Calu3 (cell line): ENCODE measurements around the gene PDGFD. TPM values are rescaled to one million over a fixed set of nuclear protein-coding genes. Genes with fewer than 3 reads are reported as not detected.
A peak's percentile ranks its signal among the peaks of the same experiment; 100 is the strongest.

Experiments used
- BruUV-seq: library from RNA; stranded (reverse); fragments of 400-500 nt; replicated peaks from 2 replicates; lab custom pipeline; 2021; lab: Mats Ljungman, UMichigan
- CTCF ChIA-PET: fragments of 300-600 bp; sonication (Branson Sonifier 250); formaldehyde crosslinking; loops from one replicate; lab custom pipeline; 2022; ENCODE audit warnings: antibody characterized with exemption; lab: Charles Lee
- DNase-seq: peaks from one replicate; pipeline ENCODE4 v3.0.0; 2022
- H3K27ac Mint-ChIP-seq: one replicate; pipeline ENCODE4 v1.8.0; 2022; ENCODE audit warnings: mixed read lengths; ENCODE audit not compliant: unreplicated experiment
- H3K27me3 Mint-ChIP-seq: one replicate; pipeline ENCODE4 v1.8.0; 2022; ENCODE audit warnings: mixed read lengths; ENCODE audit not compliant: unreplicated experiment
- H3K36me3 Mint-ChIP-seq: one replicate; pipeline ENCODE4 v1.8.0; 2022; ENCODE audit warnings: mild to moderate bottlenecking, moderate library complexity, mixed read lengths; ENCODE audit not compliant: insufficient read depth, unreplicated experiment
- H3K4me1 Mint-ChIP-seq: one replicate; pipeline ENCODE4 v1.8.0; 2022; ENCODE audit warnings: mild to moderate bottlenecking, low read depth, mixed read lengths; ENCODE audit not compliant: unreplicated experiment
- H3K4me3 Mint-ChIP-seq: one replicate; pipeline ENCODE4 v1.8.0; 2022; ENCODE audit warnings: mild to moderate bottlenecking, low read depth, moderate library complexity, mixed read lengths; ENCODE audit not compliant: unreplicated experiment
- H3K9me3 Mint-ChIP-seq: one replicate; pipeline ENCODE4 v1.8.0; 2022; ENCODE audit warnings: low read depth, mixed read lengths; ENCODE audit not compliant: unreplicated experiment
- intact Hi-C: fragments of 100-400 bp; cut with micrococcal nuclease; formaldehyde crosslinking; loops from one replicate; pipeline ENCODE4 v1.10.0; 2022; ENCODE audit not compliant: unreplicated experiment
- total RNA-seq: library from RNA; stranded (reverse); gene quantifications from 2 replicates; pipeline ENCODE4 v1.2.3, GENCODE V29; 2022
- TF ChIP-seq, protein P1 (sequence below): fragments of 200-600 bp; IDR thresholded peaks from one replicate; pipeline ENCODE4 v1.8.0; 2022; ENCODE audit warnings: antibody characterized with exemption; ENCODE audit not compliant: unreplicated experiment

Gene PDGFD
- total RNA-seq, 1 experiment from 2014 or later = 5.1 TPM

DNA sequence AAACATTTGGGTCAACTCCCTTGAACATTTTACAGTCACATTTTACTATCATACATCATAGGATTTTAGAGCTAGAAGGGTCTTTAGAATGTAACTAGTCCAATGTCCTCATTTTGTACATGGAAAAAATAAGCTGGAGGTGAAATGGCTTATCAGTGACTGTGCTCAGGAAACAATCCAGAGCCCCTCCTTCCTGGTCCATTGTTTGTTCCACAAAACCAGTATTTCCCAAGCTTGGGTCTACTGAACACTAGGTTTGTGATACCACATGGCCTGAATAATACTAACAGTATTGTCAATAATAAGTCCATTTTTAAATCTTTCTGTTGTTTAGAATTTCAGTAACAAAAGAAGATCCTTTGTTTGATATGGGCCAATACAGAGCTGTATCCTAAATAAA is 27.1 kb downstream of the PDGFD start:
- H3K9me3 Mint-ChIP-seq = peaks cover 3% of the 10 kb centered on the region
- no peaks in the 10 kb centered on the region for H3K36me3 Mint-ChIP-seq
- no peak overlapping the region for H3K27ac Mint-ChIP-seq
- BruUV-seq = no TSS peak
- TF ChIP-seq, protein P1, sequence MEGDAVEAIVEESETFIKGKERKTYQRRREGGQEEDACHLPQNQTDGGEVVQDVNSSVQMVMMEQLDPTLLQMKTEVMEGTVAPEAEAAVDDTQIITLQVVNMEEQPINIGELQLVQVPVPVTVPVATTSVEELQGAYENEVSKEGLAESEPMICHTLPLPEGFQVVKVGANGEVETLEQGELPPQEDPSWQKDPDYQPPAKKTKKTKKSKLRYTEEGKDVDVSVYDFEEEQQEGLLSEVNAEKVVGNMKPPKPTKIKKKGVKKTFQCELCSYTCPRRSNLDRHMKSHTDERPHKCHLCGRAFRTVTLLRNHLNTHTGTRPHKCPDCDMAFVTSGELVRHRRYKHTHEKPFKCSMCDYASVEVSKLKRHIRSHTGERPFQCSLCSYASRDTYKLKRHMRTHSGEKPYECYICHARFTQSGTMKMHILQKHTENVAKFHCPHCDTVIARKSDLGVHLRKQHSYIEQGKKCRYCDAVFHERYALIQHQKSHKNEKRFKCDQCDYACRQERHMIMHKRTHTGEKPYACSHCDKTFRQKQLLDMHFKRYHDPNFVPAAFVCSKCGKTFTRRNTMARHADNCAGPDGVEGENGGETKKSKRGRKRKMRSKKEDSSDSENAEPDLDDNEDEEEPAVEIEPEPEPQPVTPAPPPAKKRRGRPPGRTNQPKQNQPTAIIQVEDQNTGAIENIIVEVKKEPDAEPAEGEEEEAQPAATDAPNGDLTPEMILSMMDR = no peak
- no peak overlapping the region for H3K4me3 Mint-ChIP-seq
- CTCF ChIA-PET = no interaction called here
- no peak for DNase-seq
- intact Hi-C loops = no loop called here
- H3K27me3 Mint-ChIP-seq = no peaks in the 10 kb centered on the region
- H3K4me1 Mint-ChIP-seq = peaks cover 15% of the 10 kb centered on the region

GRCh38 chr11:104134745-104135144 is 29.2 kb downstream of the PDGFD start:
- no peaks in the 10 kb centered on the region for H3K27me3 Mint-ChIP-seq

DNA sequence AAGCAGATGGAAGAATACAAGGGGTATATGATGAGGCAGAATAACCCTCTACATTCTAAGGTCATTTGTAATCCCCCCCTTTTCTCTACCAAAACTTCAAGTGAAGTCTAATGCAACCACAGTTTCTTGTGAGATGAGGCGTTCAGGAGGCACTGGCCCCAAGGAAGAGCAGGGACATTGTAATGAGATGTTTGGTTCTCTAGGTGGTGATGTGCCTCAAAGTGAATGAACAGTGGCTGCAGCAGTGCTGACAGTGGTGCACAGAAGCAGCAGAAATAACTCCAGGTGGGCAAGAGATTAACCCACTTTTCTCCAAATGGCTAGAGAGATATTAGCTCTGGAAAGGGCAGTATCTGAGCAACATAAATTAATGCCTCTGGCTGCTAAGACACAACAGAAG is 33.8 kb downstream of the PDGFD start:
- Mint-ChIP-seq H3K27ac (no peak overlapping the region), H3K27me3 (no peaks in the 10 kb centered on the region), H3K9me3 (peaks cover under 1% of the 10 kb centered on the region), H3K4me1 (peaks cover 8% of the 10 kb centered on the region), H3K4me3 (no peak overlapping the region), H3K36me3 (no peaks in the 10 kb centered on the region)
- DNase-seq = no peak
- intact Hi-C loops = no loop called here
- no TSS peak for BruUV-seq
- CTCF ChIA-PET = interaction anchor here (0.5 kb wide), 1 partner anchor 18 kb away, joined by 3 read pairs; no protein-coding TSS in a partner anchor
- TF ChIP-seq, protein P1 = no peak

More at GRCh38 chr11:104134745-104135144, 29.2 kb downstream of the PDGFD start:
- intact Hi-C loops = no loop called here
- TF ChIP-seq, protein P1 = no peak
- Mint-ChIP-seq H3K27ac (no peak overlapping the region), H3K9me3 (peaks cover 3% of the 10 kb centered on the region), H3K36me3 (no peaks in the 10 kb centered on the region), H3K4me1 (peaks cover 15% of the 10 kb centered on the region), H3K4me3 (no peak overlapping the region)
- peak; percentile 2 for DNase-seq
- CTCF ChIA-PET = interaction anchor here (0.7 kb wide), 1 partner anchor 29 kb away, joined by 3 read pairs; the partner anchor contains the start of gene PDGFD
- no TSS peak for BruUV-seq

DNA sequence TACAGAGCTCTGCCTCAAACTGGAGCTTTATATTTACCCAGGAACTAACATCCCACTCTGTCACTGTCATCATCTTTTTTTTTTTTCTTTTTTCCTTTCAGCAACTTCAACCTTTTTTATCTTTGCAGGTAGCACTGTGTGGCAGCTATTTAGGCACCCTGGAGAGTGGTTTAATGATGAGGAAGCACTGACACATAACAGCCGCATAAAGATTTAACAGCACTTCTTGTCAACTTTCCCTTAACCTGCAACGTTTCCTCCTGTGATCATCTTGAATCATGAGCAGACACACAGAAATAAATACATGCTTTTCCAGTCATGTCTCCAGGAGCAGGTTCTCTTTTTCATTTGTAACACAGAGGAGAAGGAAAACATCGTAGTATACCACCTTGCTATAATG is 34.8 kb downstream of the PDGFD start:
- intact Hi-C loops = no loop called here
- CTCF ChIA-PET = no interaction called here
- H3K4me3 Mint-ChIP-seq = no peak overlapping the region

More for the DNA sequence above, 34.8 kb downstream of the PDGFD start:
- no peaks in the 10 kb centered on the region for H3K27me3 Mint-ChIP-seq
- TF ChIP-seq, protein P1 = no peak
- BruUV-seq = no TSS peak
- no peaks in the 10 kb centered on the region for H3K36me3 Mint-ChIP-seq
- H3K27ac Mint-ChIP-seq = no peak overlapping the region
- no peaks in the 10 kb centered on the region for H3K9me3 Mint-ChIP-seq
- DNase-seq = no peak
- no peaks in the 10 kb centered on the region for H3K4me1 Mint-ChIP-seq
